ENCODE data around the gene LUZP2.

DNA sequence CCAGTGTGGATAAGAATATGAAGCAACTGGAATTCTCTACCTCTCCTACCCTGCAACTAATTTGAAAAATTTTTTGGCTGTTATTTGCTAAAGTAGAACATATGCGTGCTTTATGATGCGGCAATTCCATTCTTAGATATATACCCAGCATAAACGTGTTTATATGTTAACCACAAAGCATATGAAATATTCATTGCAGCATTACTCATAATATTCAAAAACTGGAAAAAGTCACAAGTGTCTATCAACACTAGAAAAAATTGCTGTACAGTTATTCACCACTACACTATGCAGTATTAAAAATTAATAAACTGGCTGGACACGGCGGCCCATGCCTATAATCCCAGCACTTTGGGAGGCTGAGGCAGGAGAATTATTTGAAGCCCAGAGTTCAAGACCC is 226.4 kb downstream of the LUZP2 start:
- no peak for TF ChIP-seq GATA2 (IDR thresholded peaks at IDR 0.05; ENCODE audit: low read depth, low read length)
- no peak for TF ChIP-seq GATA3 (IDR thresholded peaks at IDR 0.05; ENCODE audit: low read depth, low read length)
